Keratinocyte (primary cell): ENCODE data around the gene TXNDC5. TPM values are rescaled to one million over a fixed set of nuclear protein-coding genes. Genes with fewer than 3 reads are reported as not detected.

Experiments used
- DNase-seq: peaks from one replicate; pipeline ENCODE4 v3.0.0-alpha.2; 2011; ENCODE audit warnings: low read depth, missing footprints, low spot score
- FAIRE-seq: peaks from 2 replicates; lab custom pipeline; 2011; peaks lifted over from hg19 to GRCh38; lab: Jason Lieb, UNC
- H2AFZ ChIP-seq: 2 replicates; pipeline ENCODE4 v1.6.0; 2012; ENCODE audit warnings: low read length, control low read depth, inconsistent platforms; ENCODE audit not compliant: control insufficient read depth
- H3K27ac ChIP-seq: 2 replicates; pipeline ENCODE4 v1.5.1; 2011; ENCODE audit warnings: low read length; ENCODE audit not compliant: control insufficient read depth, insufficient read depth
- H3K27me3 ChIP-seq: 3 replicates; pipeline ENCODE4 v1.6.0; 2011; ENCODE audit warnings: low read length; ENCODE audit not compliant: control insufficient read depth, insufficient read depth; ENCODE audit errors: extremely low read depth
- H3K36me3 ChIP-seq, 2 experiments: 2 replicates in 1 of 2; 3 replicates in 1 of 2; pipeline ENCODE4 v1.5.1; 2011; ENCODE audit warnings: low read length in 2 of 2, mild to moderate bottlenecking in 1 of 2; ENCODE audit not compliant: control insufficient read depth in 2 of 2, insufficient read depth in 2 of 2; ENCODE audit errors: extremely low read depth in 1 of 2
- H3K4me1 ChIP-seq: 3 replicates; pipeline ENCODE4 v1.5.1; 2011; ENCODE audit warnings: low read length; ENCODE audit not compliant: control insufficient read depth, insufficient read depth; ENCODE audit errors: extremely low read depth
- H3K4me2 ChIP-seq: 3 replicates; pipeline ENCODE4 v1.6.0; 2011; ENCODE audit warnings: low read depth, low read length; ENCODE audit not compliant: control insufficient read depth, insufficient read depth; ENCODE audit errors: extremely low read depth
- H3K4me3 ChIP-seq, 3 experiments: fragments of 200-600 bp in 1 of 3; sonication (generic) in 1 of 3; 2 replicates in 2 of 3; 3 replicates in 1 of 3; pipeline ENCODE4 v1.5.1; 2011 to 2016; ENCODE audit warnings: low read length in 3 of 3, mild to moderate bottlenecking in 3 of 3, control low read depth in 2 of 3, inconsistent platforms in 1 of 3, low read depth in 1 of 3, mixed read lengths in 1 of 3, mixed run types in 1 of 3, moderate library complexity in 1 of 3; ENCODE audit not compliant: control insufficient read depth in 2 of 3, insufficient read depth in 2 of 3; ENCODE audit errors: extremely low read depth in 1 of 3
- H3K79me2 ChIP-seq: 2 replicates; pipeline ENCODE4 v1.6.0; 2012; ENCODE audit warnings: low read length; ENCODE audit not compliant: control insufficient read depth, insufficient read depth
- H3K9ac ChIP-seq: 3 replicates; pipeline ENCODE4 v1.6.0; 2011; ENCODE audit warnings: low read length; ENCODE audit not compliant: control insufficient read depth, insufficient read depth; ENCODE audit errors: extremely low read depth
- H3K9me1 ChIP-seq: 3 replicates; pipeline ENCODE4 v1.6.0; 2011; ENCODE audit warnings: low read length; ENCODE audit not compliant: control insufficient read depth, insufficient read depth; ENCODE audit errors: extremely low read depth
- H3K9me3 ChIP-seq: 2 replicates; pipeline ENCODE4 v1.5.1; 2012; ENCODE audit warnings: low read depth, low read length; ENCODE audit not compliant: control insufficient read depth
- H4K20me1 ChIP-seq: 3 replicates; pipeline ENCODE4 v1.6.0; 2011; ENCODE audit warnings: low read length; ENCODE audit not compliant: control insufficient read depth, insufficient read depth; ENCODE audit errors: extremely low read depth
- EZH2 ChIP-seq: IDR thresholded peaks from one replicate; pipeline ENCODE4 v1.6.1; 2012; ENCODE audit warnings: inconsistent platforms, mild to moderate bottlenecking, low read length, moderate library complexity
- dilution Hi-C: fragments of 300-500 bp; cut with MboI; formaldehyde crosslinking; loops from one replicate; pipeline ENCODE4 v1.7.0; 2020; ENCODE audit warnings: low sequenced_read_pairs; ENCODE audit not compliant: extremely low pct_ligation_motif_present
- polyA plus RNA-seq, 5 experiments: library from polyadenylated mRNA; depleted of rRNA in 3 of 5; stranded (reverse) in 3 of 5; stranded (forward) in 1 of 5; unstranded in 1 of 5; fragments of >200 nt; gene quantifications; 1 replicate in 1 of 5; 2 replicates in 3 of 5; 3 replicates in 1 of 5; pipeline versions ENCODE4 v1.2.1 to v1.2.3, GENCODE V29; 2011 to 2012; ENCODE audit warnings: missing spikeins in 2 of 5, low read depth in 1 of 5, low replicate concordance in 1 of 5
- TF ChIP-seq, protein P1 (sequence below), 3 experiments: IDR thresholded peaks in 1 of 3; conservative IDR thresholded peaks in 1 of 3; optimal IDR thresholded peaks in 1 of 3; 2 replicates in 2 of 3; 3 replicates in 1 of 3; pipeline versions ENCODE3 to v1.5.1; 2011; ENCODE audit warnings: low read length in 3 of 3, mild to moderate bottlenecking in 3 of 3, moderate library complexity in 2 of 3, control low read depth in 1 of 3, inconsistent platforms in 1 of 3; ENCODE audit not compliant: insufficient read depth in 2 of 3; ENCODE audit errors: extremely low read depth in 1 of 3

TXNDC5 gene
- polyA plus RNA-seq, 1 donor (not counting 4 experiments of a cell fraction or from before 2014, with no cell fraction given) = 112 TPM

- Histone ChIP-seq H3K9me1 (no peaks in the 10 kb centered on the region), H3K4me3 (no peak overlapping the region), H3K79me2 (no peaks in the 10 kb centered on the region), H3K9ac (no peak overlapping the region), H3K9me3 (no peaks in the 10 kb centered on the region), H2AFZ (no peak overlapping the region), H3K27ac (no peak overlapping the region), H3K4me2 (no peak overlapping the region), H4K20me1 (no peaks in the 10 kb centered on the region), H3K27me3 (no peaks in the 10 kb centered on the region), H3K4me1 (no peaks in the 10 kb centered on the region), H3K36me3 (no peaks in the 10 kb centered on the region)
- TF ChIP-seq, protein P1, sequence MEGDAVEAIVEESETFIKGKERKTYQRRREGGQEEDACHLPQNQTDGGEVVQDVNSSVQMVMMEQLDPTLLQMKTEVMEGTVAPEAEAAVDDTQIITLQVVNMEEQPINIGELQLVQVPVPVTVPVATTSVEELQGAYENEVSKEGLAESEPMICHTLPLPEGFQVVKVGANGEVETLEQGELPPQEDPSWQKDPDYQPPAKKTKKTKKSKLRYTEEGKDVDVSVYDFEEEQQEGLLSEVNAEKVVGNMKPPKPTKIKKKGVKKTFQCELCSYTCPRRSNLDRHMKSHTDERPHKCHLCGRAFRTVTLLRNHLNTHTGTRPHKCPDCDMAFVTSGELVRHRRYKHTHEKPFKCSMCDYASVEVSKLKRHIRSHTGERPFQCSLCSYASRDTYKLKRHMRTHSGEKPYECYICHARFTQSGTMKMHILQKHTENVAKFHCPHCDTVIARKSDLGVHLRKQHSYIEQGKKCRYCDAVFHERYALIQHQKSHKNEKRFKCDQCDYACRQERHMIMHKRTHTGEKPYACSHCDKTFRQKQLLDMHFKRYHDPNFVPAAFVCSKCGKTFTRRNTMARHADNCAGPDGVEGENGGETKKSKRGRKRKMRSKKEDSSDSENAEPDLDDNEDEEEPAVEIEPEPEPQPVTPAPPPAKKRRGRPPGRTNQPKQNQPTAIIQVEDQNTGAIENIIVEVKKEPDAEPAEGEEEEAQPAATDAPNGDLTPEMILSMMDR (optimal IDR thresholded peaks at IDR 0.05 in 1 of 3, IDR thresholded peaks at IDR 0.05 in 1 of 3, conservative IDR thresholded peaks at IDR 0.05 in 1 of 3; ENCODE audit: extremely low read depth in 1 of 3, insufficient read depth in 2 of 3, low read length in 3 of 3) = no peak
- no peak for TF ChIP-seq EZH2
- dilution Hi-C loops = no loop called here
- no peak for FAIRE-seq
- no peak for DNase-seq
These were observed 74.1 kb downstream of the TXNDC5 start for GRCh38 chr6:7836371-7837026.

GRCh38 chr6:7833751-7834070, 76.9 kb downstream of the TXNDC5 start:
- no peaks in the 10 kb centered on the region for H3K79me2 ChIP-seq
- TF ChIP-seq, protein P1 (optimal IDR thresholded peaks at IDR 0.05 in 1 of 3, IDR thresholded peaks at IDR 0.05 in 1 of 3, conservative IDR thresholded peaks at IDR 0.05 in 1 of 3; ENCODE audit: extremely low read depth in 1 of 3, insufficient read depth in 2 of 3, low read length in 3 of 3) = no peak
- TF ChIP-seq EZH2 = no peak
- no peaks in the 10 kb centered on the region for H3K9me3 ChIP-seq
- H3K9me1 ChIP-seq = no peaks in the 10 kb centered on the region
- H2AFZ ChIP-seq = no peak overlapping the region
- H3K4me3 ChIP-seq = no peak overlapping the region
- dilution Hi-C loops = no loop called here
- H3K4me2 ChIP-seq = no peak overlapping the region
- no peaks in the 10 kb centered on the region for H3K36me3 ChIP-seq
- no peaks in the 10 kb centered on the region for H3K4me1 ChIP-seq
- H4K20me1 ChIP-seq = no peaks in the 10 kb centered on the region
- H3K27ac ChIP-seq = no peak overlapping the region
- H3K27me3 ChIP-seq = no peaks in the 10 kb centered on the region
- DNase-seq (no peak), FAIRE-seq (no peak)
- no peak overlapping the region for H3K9ac ChIP-seq
